ENCODE measurements around the gene ADAM8. TPM values are rescaled to one million over a fixed set of nuclear protein-coding genes. Genes with fewer than 3 reads are reported as not detected.

ADAM8 gene
- total RNA-seq, 1 donor from 2014 or later, result 2.6 TPM

DNA sequence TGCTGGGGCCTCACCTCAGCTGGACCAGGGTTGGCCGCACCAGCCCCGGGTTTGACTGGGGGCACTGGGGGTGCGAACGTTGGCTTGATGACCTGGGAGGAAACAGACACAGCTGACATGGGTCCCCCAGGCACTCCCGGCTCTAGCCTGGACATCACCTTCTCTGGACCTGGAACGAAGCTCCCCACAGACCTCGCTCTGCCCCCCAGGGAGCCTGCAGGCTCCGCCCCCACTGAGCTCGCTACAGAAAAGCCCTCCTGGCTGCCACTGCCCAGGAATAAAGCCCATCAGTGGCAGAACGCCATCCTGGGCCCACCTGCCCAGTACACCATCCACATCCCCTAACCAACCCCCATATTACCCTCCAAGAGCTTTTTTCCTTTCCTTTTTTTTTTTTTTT, 13.0 kb downstream of the ADAM8 start:
- Histone ChIP-seq H3K9ac (ENCODE audit: low read depth in 1 of 3, low read length in 3 of 3) (no peak overlapping the region), H3K27ac (ENCODE audit: low read depth, low read length) (no peak overlapping the region), H3K27me3 (ENCODE audit: control insufficient read depth in 3 of 3, insufficient read depth in 3 of 3, low read length in 3 of 3) (no peaks in the 10 kb centered on the region), H3K4me1 (ENCODE audit: control insufficient read depth in 3 of 3, insufficient read depth in 3 of 3, low read length in 3 of 3) (peaks cover 18 to 32% (median 27%) of the 10 kb centered on the region in 3 donors), H3K36me3 (ENCODE audit: control insufficient read depth in 3 of 3, insufficient read depth in 3 of 3, low read length in 3 of 3) (peaks cover 0 to 2% (median 0%) of the 10 kb centered on the region in 3 donors), H3K9me3 (ENCODE audit: control insufficient read depth in 3 of 3, low read length in 3 of 3) (no peaks in the 10 kb centered on the region), H3K4me3 (ENCODE audit: low read length in 3 of 3) (no peak overlapping the region)

- Histone ChIP-seq H3K9me3 (ENCODE audit: control insufficient read depth in 3 of 3, low read length in 3 of 3) (no peaks in the 10 kb centered on the region), H3K4me1 (ENCODE audit: control insufficient read depth in 3 of 3, insufficient read depth in 3 of 3, low read length in 3 of 3) (peaks cover 23 to 42% (median 36%) of the 10 kb centered on the region in 3 donors), H3K27ac (ENCODE audit: low read depth, low read length) (no peak overlapping the region)
Measured at GRCh38 chr10:133262696-133263095, 14.0 kb downstream of the ADAM8 start.

DNA sequence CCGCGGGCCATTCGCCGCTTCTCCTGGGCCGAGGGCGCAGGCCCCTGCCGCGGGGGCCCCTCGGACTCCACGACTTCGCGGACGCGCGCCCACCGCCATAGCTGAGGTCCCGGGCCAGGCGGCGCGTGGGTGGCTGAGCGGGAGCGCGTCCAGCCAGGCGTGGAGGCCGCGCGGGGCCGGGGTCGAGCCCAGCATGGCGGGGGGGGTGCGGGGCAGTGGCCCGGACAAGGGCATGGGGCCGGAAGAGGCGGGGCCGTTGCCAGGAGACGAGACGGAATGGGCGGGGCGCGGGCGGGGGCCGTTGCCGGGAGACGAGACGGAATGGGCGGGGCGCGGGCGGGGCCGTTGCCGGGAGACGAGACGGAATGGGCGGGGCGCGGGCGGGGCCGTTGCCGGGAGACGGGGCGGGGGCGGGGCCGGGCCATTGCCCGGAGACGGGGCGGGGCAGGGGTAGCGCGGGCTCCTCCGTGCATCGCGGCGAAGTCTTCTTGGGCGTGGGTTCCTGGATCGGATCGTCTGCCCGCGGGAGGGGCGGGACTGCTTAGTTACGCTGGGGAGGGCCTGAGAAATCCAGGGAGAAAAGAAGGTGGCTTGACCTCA, 14.8 kb downstream of the ADAM8 start:
- Histone ChIP-seq H3K9me3 (ENCODE audit: control insufficient read depth in 3 of 3, low read length in 3 of 3) (no peaks in the 10 kb centered on the region), H3K36me3 (ENCODE audit: control insufficient read depth in 3 of 3, insufficient read depth in 3 of 3, low read length in 3 of 3) (peaks cover 0 to 2% (median 0%) of the 10 kb centered on the region in 3 donors), H3K27ac (ENCODE audit: low read depth, low read length) (peak overlapping the region; percentile 72), H3K4me1 (ENCODE audit: control insufficient read depth in 3 of 3, insufficient read depth in 3 of 3, low read length in 3 of 3) (peaks cover 27 to 46% (median 41%) of the 10 kb centered on the region in 3 donors), H3K4me3 (ENCODE audit: low read length in 3 of 3) (peak overlapping the region; percentile 63 to 79 (median 77)), H3K9ac (ENCODE audit: low read depth in 1 of 3, low read length in 3 of 3) (peak overlapping the region in 2 of 3 donors; percentile 76 to 84), H3K27me3 (ENCODE audit: control insufficient read depth in 3 of 3, insufficient read depth in 3 of 3, low read length in 3 of 3) (no peaks in the 10 kb centered on the region)

More at GRCh38 chr10:133262696-133263095, 14.0 kb downstream of the ADAM8 start:
- H3K27me3 ChIP-seq (ENCODE audit: control insufficient read depth in 3 of 3, insufficient read depth in 3 of 3, low read length in 3 of 3), result no peaks in the 10 kb centered on the region
- H3K36me3 ChIP-seq (ENCODE audit: control insufficient read depth in 3 of 3, insufficient read depth in 3 of 3, low read length in 3 of 3), result peaks cover 0 to 2% (median 0%) of the 10 kb centered on the region in 3 donors
- peak overlapping the region in 1 of 3 donors; percentile 25 for H3K9ac ChIP-seq (ENCODE audit: low read depth in 1 of 3, low read length in 3 of 3)
- no peak overlapping the region for H3K4me3 ChIP-seq (ENCODE audit: low read length in 3 of 3)

DNA sequence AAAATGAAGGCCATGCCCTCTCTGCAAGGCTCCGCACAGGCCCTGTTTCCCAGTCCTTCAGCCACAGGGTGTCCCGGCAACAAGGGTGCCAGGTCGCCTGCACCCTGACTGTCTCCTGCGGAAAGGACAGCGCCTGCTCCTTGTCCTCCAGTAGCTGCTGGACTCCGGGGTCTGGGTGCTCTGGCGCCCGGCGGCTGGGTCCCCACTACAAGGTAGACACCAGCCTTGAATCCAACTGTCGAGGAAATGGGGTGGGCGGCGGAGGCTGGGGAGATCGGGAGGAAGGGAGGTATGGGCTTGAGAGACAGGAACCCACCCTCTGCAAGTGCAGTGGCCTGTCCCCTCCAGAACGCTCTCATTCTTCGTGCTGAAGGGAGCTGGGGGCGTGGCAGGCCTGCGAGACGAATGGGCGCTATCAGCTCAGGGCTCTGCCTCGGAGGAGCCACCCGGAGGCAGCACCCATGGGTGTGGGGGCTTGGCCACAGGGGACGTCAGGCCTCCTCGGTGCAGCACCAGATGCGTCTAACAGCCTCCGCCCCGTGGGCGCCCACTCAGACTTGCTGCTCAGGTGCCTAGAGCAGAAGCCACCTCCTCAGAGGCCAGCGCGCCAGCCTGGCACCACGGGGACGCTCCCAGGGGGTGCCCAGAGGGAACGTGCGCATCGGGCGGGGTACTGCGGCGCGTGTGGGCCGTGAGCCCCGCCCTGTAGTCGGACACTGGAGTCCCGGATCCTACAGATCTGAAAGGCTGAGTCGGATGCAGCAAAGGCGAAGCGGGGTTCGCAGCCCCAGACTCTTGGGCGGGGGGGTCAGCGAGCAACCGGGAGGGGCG, 15.6 kb downstream of the ADAM8 start:
- H3K36me3 ChIP-seq (ENCODE audit: control insufficient read depth in 3 of 3, insufficient read depth in 3 of 3, low read length in 3 of 3), result peaks cover 0 to 2% (median 0%) of the 10 kb centered on the region in 3 donors
- H3K27ac ChIP-seq (ENCODE audit: low read depth, low read length), result peak overlapping the region; percentile 72
- H3K4me3 ChIP-seq (ENCODE audit: low read length in 3 of 3), result peak overlapping the region; percentile 63 to 79 (median 77)
- no peaks in the 10 kb centered on the region for H3K27me3 ChIP-seq (ENCODE audit: control insufficient read depth in 3 of 3, insufficient read depth in 3 of 3, low read length in 3 of 3)
- peak overlapping the region; percentile 70 to 84 (median 76) for H3K9ac ChIP-seq (ENCODE audit: low read depth in 1 of 3, low read length in 3 of 3)
- H3K9me3 ChIP-seq (ENCODE audit: control insufficient read depth in 3 of 3, low read length in 3 of 3), result no peaks in the 10 kb centered on the region
- peaks cover 27 to 46% (median 41%) of the 10 kb centered on the region in 3 donors for H3K4me1 ChIP-seq (ENCODE audit: control insufficient read depth in 3 of 3, insufficient read depth in 3 of 3, low read length in 3 of 3)

- Histone ChIP-seq H3K9ac (ENCODE audit: low read depth in 1 of 3, low read length in 3 of 3) (no peak overlapping the region), H3K27me3 (ENCODE audit: control insufficient read depth in 3 of 3, insufficient read depth in 3 of 3, low read length in 3 of 3) (no peaks in the 10 kb centered on the region), H3K36me3 (ENCODE audit: control insufficient read depth in 3 of 3, insufficient read depth in 3 of 3, low read length in 3 of 3) (peaks cover 0 to 2% (median 0%) of the 10 kb centered on the region in 3 donors), H3K27ac (ENCODE audit: low read depth, low read length) (peak overlapping the region; percentile 51), H3K4me1 (ENCODE audit: control insufficient read depth in 3 of 3, insufficient read depth in 3 of 3, low read length in 3 of 3) (peaks cover 27 to 46% (median 41%) of the 10 kb centered on the region in 3 donors), H3K4me3 (ENCODE audit: low read length in 3 of 3) (no peak overlapping the region), H3K9me3 (ENCODE audit: control insufficient read depth in 3 of 3, low read length in 3 of 3) (no peaks in the 10 kb centered on the region)
Measured at GRCh38 chr10:133259602-133259989, 17.1 kb downstream of the ADAM8 start.

- no peaks in the 10 kb centered on the region for H3K9me3 ChIP-seq (ENCODE audit: control insufficient read depth in 3 of 3, low read length in 3 of 3)
- H3K4me1 ChIP-seq (ENCODE audit: control insufficient read depth in 3 of 3, insufficient read depth in 3 of 3, low read length in 3 of 3), result peaks cover 27 to 46% (median 41%) of the 10 kb centered on the region in 3 donors
- peak overlapping the region; percentile 56 for H3K27ac ChIP-seq (ENCODE audit: low read depth, low read length)
- peaks cover 0 to 2% (median 0%) of the 10 kb centered on the region in 3 donors for H3K36me3 ChIP-seq (ENCODE audit: control insufficient read depth in 3 of 3, insufficient read depth in 3 of 3, low read length in 3 of 3)
- H3K27me3 ChIP-seq (ENCODE audit: control insufficient read depth in 3 of 3, insufficient read depth in 3 of 3, low read length in 3 of 3), result no peaks in the 10 kb centered on the region
- no peak overlapping the region for H3K4me3 ChIP-seq (ENCODE audit: low read length in 3 of 3)
- no peak overlapping the region for H3K9ac ChIP-seq (ENCODE audit: low read depth in 1 of 3, low read length in 3 of 3)
Measured at GRCh38 chr10:133258818-133259601, 17.7 kb downstream of the ADAM8 start.

DNA sequence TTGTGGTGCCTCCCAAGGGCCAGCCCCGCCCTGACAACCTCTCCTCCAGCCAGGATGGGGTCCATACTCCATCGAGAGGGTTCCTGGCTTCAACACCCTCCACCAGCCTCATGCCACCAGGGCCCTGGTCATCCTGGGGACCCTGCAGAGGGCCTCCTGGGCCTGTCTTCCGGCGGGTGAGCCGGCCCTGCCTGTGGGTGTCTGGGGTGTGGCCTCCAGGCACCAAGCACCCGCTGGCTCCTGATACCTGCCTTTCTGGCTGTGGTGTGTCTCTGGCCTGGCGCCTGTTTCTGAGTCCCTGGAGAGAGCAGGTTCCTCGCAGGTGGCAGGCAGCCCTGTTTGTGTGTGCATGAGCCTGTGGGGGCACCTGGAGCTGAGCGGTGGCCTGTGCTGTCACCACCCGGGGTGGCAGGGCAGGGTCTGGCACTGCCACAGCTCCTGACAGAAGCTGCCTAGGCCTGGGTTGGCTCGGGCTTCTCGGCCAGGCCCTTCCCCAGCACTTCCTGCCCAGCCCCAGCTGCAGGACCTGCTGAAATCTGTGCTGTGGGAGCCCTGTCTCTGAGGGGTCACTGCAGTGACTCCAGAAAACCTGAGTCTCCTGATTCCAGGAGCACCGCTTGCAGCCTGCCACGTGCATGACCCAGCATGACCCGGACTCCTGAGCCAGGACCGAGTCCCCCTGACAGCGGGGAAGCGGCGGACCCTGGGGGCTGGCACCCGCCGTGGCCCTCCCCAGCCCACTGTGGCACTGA, 18.4 kb downstream of the ADAM8 start:
- peaks cover 27 to 46% (median 41%) of the 10 kb centered on the region in 3 donors for H3K4me1 ChIP-seq (ENCODE audit: control insufficient read depth in 3 of 3, insufficient read depth in 3 of 3, low read length in 3 of 3)
- H3K9ac ChIP-seq (ENCODE audit: low read depth in 1 of 3, low read length in 3 of 3), result peak overlapping the region in 1 of 3 donors; percentile 8
- H3K27ac ChIP-seq (ENCODE audit: low read depth, low read length), result peak overlapping the region; percentile 56
- H3K36me3 ChIP-seq (ENCODE audit: control insufficient read depth in 3 of 3, insufficient read depth in 3 of 3, low read length in 3 of 3), result peaks cover 0 to 2% (median 0%) of the 10 kb centered on the region in 3 donors
- H3K9me3 ChIP-seq (ENCODE audit: control insufficient read depth in 3 of 3, low read length in 3 of 3), result no peaks in the 10 kb centered on the region
- H3K27me3 ChIP-seq (ENCODE audit: control insufficient read depth in 3 of 3, insufficient read depth in 3 of 3, low read length in 3 of 3), result no peaks in the 10 kb centered on the region
- peak overlapping the region in 2 of 3 donors; percentile 56 to 69 for H3K4me3 ChIP-seq (ENCODE audit: low read length in 3 of 3)

- H3K27ac ChIP-seq (ENCODE audit: low read depth, low read length), result no peak overlapping the region
- no peaks in the 10 kb centered on the region for H3K9me3 ChIP-seq (ENCODE audit: control insufficient read depth in 3 of 3, low read length in 3 of 3)
- peaks cover 0 to under 1% (median 0%) of the 10 kb centered on the region in 3 donors for H3K36me3 ChIP-seq (ENCODE audit: control insufficient read depth in 3 of 3, insufficient read depth in 3 of 3, low read length in 3 of 3)
- H3K27me3 ChIP-seq (ENCODE audit: control insufficient read depth in 3 of 3, insufficient read depth in 3 of 3, low read length in 3 of 3), result peaks cover 0 to 2% (median 0%) of the 10 kb centered on the region in 3 donors
- H3K9ac ChIP-seq (ENCODE audit: low read depth in 1 of 3, low read length in 3 of 3), result peak overlapping the region in 1 of 3 donors; percentile 40
- peaks cover 24 to 43% (median 38%) of the 10 kb centered on the region in 3 donors for H3K4me1 ChIP-seq (ENCODE audit: control insufficient read depth in 3 of 3, insufficient read depth in 3 of 3, low read length in 3 of 3)
- H3K4me3 ChIP-seq (ENCODE audit: low read length in 3 of 3), result peak overlapping the region; percentile 51 to 69 (median 56)
Measured at GRCh38 chr10:133257489-133258065, 19.1 kb downstream of the ADAM8 start.

DNA sequence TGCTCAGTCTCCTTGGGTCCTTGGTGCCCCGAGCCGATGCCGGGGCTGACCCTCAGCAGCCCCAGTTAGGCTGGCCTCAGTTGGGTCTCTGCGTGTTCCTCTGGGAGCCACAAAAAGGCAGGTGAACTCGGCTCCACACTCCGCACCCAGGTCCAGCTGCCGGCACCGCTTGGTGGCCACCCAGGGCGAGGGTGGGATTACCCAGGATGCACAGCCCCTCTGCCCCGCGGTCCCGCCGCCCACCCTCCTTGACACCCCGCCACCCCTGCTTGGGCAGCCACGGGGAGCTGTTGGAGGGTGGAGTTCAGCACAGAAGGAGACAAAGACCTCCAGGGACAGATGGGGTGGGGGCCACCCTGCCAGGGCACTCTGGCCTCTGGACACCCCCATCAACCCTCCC, 21.3 kb downstream of the ADAM8 start:
- Histone ChIP-seq H3K4me3 (ENCODE audit: low read length in 3 of 3) (no peak overlapping the region), H3K9ac (ENCODE audit: low read depth in 1 of 3, low read length in 3 of 3) (no peak overlapping the region), H3K9me3 (ENCODE audit: control insufficient read depth in 3 of 3, low read length in 3 of 3) (no peaks in the 10 kb centered on the region), H3K27me3 (ENCODE audit: control insufficient read depth in 3 of 3, insufficient read depth in 3 of 3, low read length in 3 of 3) (peaks cover 7 to 17% (median 7%) of the 10 kb centered on the region in 3 donors), H3K4me1 (ENCODE audit: control insufficient read depth in 3 of 3, insufficient read depth in 3 of 3, low read length in 3 of 3) (peaks cover 18 to 30% (median 24%) of the 10 kb centered on the region in 3 donors), H3K27ac (ENCODE audit: low read depth, low read length) (no peak overlapping the region), H3K36me3 (ENCODE audit: control insufficient read depth in 3 of 3, insufficient read depth in 3 of 3, low read length in 3 of 3) (no peaks in the 10 kb centered on the region)
